Natural killer cell (primary cell): ENCODE results near the gene C1orf21. TPM values are rescaled to one million over a fixed set of nuclear protein-coding genes. Genes with fewer than 3 reads are reported as not detected.

Source experiments
- ATAC-seq, 3 donors: fragments of 150-1000 bp in 2 of 3; fragments of 200-7000 bp in 1 of 3; cut with Tn5 transposase; 1 replicate in 1 of 3; 2 replicates in 2 of 3; pipeline ENCODE4 v1.10.0; 2021; ENCODE audit warnings: mild to moderate bottlenecking in 2 of 3, moderate library complexity in 2 of 3
- DNase-seq, 2 donors: peaks; one replicate each; pipeline versions ENCODE4 v3.0.0 to v3.0.0-alpha.2; 2013 to 2021; ENCODE audit warnings: mixed read lengths in 1 of 2
- H3K27ac ChIP-seq: one replicate; pipeline ENCODE4 v1.5.1; 2013; ENCODE audit warnings: mild to moderate bottlenecking, low read length
- H3K27me3 ChIP-seq: one replicate; pipeline ENCODE4 v1.6.1; 2013; ENCODE audit warnings: low read length; ENCODE audit not compliant: control insufficient read depth, insufficient read depth
- H3K36me3 ChIP-seq: one replicate; pipeline ENCODE4 v1.6.1; 2013; ENCODE audit warnings: low read length; ENCODE audit not compliant: control insufficient read depth, insufficient read depth
- H3K4me1 ChIP-seq: one replicate; pipeline ENCODE4 v1.6.1; 2013; ENCODE audit warnings: low read length; ENCODE audit not compliant: control insufficient read depth, insufficient read depth
- H3K4me3 ChIP-seq: one replicate; pipeline ENCODE4 v1.5.1; 2013; ENCODE audit warnings: low read length
- H3K9me3 ChIP-seq: one replicate; pipeline ENCODE4 v1.6.1; 2013; ENCODE audit warnings: low read length; ENCODE audit not compliant: control insufficient read depth, insufficient read depth
- H3K27ac Mint-ChIP-seq, 2 donors: one replicate each; pipeline ENCODE4 v1.8.0; 2022; ENCODE audit warnings: mild to moderate bottlenecking in 2 of 2, mixed read lengths in 2 of 2, moderate library complexity in 1 of 2
- H3K27me3 Mint-ChIP-seq, 2 donors: one replicate each; pipeline ENCODE4 v1.8.0; 2022; ENCODE audit warnings: low read depth in 2 of 2, mixed read lengths in 2 of 2
- H3K36me3 Mint-ChIP-seq: one replicate; pipeline ENCODE4 v1.8.0; 2022; ENCODE audit warnings: mixed read lengths
- H3K4me1 Mint-ChIP-seq, 2 donors: one replicate each; pipeline ENCODE4 v1.8.0; 2022; ENCODE audit warnings: mixed read lengths in 2 of 2
- H3K4me3 Mint-ChIP-seq: one replicate; pipeline ENCODE4 v1.8.0; 2022; ENCODE audit warnings: mild to moderate bottlenecking, moderate library complexity, mixed read lengths
- H3K9me3 Mint-ChIP-seq, 2 donors: one replicate each; pipeline ENCODE4 v1.8.0; 2022; ENCODE audit warnings: mixed read lengths in 2 of 2
- WGBS: methylation state at CpG from one replicate; pipeline ENCODE4 v1.1.7; 2013; ENCODE audit warnings: missing lambda C conversion rate; ENCODE audit not compliant: insufficient coverage; 5-methylcytosine and 5-hydroxymethylcytosine counted together
- intact Hi-C: fragments of 100-400 bp; cut with micrococcal nuclease; formaldehyde crosslinking; loops from one replicate; pipeline ENCODE4 v1.14.2; 2022
- total RNA-seq, 4 donors: library from RNA; stranded (reverse); fragments of 120-200 nt in 1 of 4; gene quantifications; one replicate each; pipeline versions ENCODE4 v1.2.3 to v1.2.4, GENCODE V29; 2013 to 2022
- TF ChIP-seq, protein P1 (sequence below): fragments of 200-600 bp; IDR thresholded peaks from one replicate; pipeline ENCODE4 v1.8.0; 2022; ENCODE audit warnings: antibody characterized with exemption

The C1orf21 gene
- total RNA-seq, 3 donors from 2014 or later (not counting 1 experiment from before 2014, with no cell fraction given) = 84.3 to 111 (median 88.3) TPM

DNA sequence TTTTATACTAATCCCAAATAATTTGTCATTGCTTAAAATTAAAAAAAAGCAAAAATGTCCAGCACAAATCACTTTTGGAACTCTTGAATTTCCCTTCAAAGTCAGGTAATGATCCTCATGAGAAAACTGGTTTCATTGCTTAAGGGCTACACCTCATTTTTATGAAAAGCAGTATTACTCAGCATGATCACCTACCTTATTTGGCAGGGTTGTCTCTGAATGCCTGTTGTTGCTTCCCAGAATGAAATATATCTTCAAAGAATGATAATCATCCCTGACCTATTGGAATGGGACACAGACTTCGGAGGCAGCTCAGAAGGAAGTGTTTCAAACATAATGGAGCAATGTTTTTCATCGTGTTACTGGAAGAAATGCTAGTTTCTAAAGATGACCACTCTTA is 29.7 kb downstream of the C1orf21 start:
- TF ChIP-seq, protein P1, sequence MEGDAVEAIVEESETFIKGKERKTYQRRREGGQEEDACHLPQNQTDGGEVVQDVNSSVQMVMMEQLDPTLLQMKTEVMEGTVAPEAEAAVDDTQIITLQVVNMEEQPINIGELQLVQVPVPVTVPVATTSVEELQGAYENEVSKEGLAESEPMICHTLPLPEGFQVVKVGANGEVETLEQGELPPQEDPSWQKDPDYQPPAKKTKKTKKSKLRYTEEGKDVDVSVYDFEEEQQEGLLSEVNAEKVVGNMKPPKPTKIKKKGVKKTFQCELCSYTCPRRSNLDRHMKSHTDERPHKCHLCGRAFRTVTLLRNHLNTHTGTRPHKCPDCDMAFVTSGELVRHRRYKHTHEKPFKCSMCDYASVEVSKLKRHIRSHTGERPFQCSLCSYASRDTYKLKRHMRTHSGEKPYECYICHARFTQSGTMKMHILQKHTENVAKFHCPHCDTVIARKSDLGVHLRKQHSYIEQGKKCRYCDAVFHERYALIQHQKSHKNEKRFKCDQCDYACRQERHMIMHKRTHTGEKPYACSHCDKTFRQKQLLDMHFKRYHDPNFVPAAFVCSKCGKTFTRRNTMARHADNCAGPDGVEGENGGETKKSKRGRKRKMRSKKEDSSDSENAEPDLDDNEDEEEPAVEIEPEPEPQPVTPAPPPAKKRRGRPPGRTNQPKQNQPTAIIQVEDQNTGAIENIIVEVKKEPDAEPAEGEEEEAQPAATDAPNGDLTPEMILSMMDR = no peak
- H3K4me1 ChIP-seq = peaks cover 10% of the 10 kb centered on the region
- peaks cover 6% of the 10 kb centered on the region for H3K36me3 ChIP-seq
- Mint-ChIP-seq H3K9me3 (no peaks in the 10 kb centered on the region), H3K4me3 (no peak overlapping the region), H3K36me3 (no peaks in the 10 kb centered on the region), H3K4me1 (peaks cover 72 to 86% of the 10 kb centered on the region in 2 donors), H3K27me3 (no peaks in the 10 kb centered on the region), H3K27ac (no peak overlapping the region)
- no peak for ATAC-seq
- H3K4me3 ChIP-seq = no peak overlapping the region
- WGBS = 100% methylated on average over 2 of the region's 2 CpGs
- intact Hi-C loops = loop anchor here (5.0 kb wide), 1 partner anchor 36 kb away; no protein-coding TSS in a partner anchor
- no peaks in the 10 kb centered on the region for H3K27me3 ChIP-seq
- no peak overlapping the region for H3K27ac ChIP-seq
- no peak for DNase-seq
- H3K9me3 ChIP-seq = no peaks in the 10 kb centered on the region

DNA sequence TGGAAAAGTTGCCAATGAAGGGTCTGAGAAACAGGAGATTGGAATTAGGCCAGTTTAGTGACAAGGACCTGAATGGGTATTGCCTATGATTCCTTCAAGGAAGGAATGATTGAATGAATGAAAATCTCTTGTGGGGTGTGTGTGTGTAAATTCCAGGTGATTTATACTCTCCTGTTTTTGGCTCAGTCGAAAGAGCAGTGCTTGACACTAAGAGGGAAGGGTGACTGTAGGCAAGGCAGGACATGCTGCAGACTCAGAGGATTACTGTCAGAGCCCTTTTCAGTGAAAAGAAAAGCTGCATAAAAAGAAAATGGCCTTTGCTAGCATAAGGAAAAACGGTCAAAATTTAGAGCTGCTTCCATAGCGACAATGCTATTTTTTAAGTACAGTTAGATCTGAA is 30.1 kb downstream of the C1orf21 start:
- H3K9me3 ChIP-seq = no peaks in the 10 kb centered on the region
- intact Hi-C loops = loop anchor here (5.0 kb wide), 1 partner anchor 35 kb away; no protein-coding TSS in a partner anchor
- no peak overlapping the region for H3K27ac Mint-ChIP-seq
- H3K4me1 Mint-ChIP-seq = peaks cover 77 to 90% of the 10 kb centered on the region in 2 donors
- H3K4me1 ChIP-seq = peaks cover 10% of the 10 kb centered on the region
- H3K27me3 Mint-ChIP-seq = no peaks in the 10 kb centered on the region
- H3K9me3 Mint-ChIP-seq = no peaks in the 10 kb centered on the region
- no peak overlapping the region for H3K4me3 Mint-ChIP-seq
- DNase-seq (no peak), ATAC-seq (no peak)
- H3K4me3 ChIP-seq = no peak overlapping the region
- no peak overlapping the region for H3K27ac ChIP-seq
- no peaks in the 10 kb centered on the region for H3K27me3 ChIP-seq
- H3K36me3 ChIP-seq = peaks cover 6% of the 10 kb centered on the region
- H3K36me3 Mint-ChIP-seq = no peaks in the 10 kb centered on the region
- TF ChIP-seq, protein P1 = no peak
- WGBS = 83% methylated on average over 3 of the region's 3 CpGs

DNA sequence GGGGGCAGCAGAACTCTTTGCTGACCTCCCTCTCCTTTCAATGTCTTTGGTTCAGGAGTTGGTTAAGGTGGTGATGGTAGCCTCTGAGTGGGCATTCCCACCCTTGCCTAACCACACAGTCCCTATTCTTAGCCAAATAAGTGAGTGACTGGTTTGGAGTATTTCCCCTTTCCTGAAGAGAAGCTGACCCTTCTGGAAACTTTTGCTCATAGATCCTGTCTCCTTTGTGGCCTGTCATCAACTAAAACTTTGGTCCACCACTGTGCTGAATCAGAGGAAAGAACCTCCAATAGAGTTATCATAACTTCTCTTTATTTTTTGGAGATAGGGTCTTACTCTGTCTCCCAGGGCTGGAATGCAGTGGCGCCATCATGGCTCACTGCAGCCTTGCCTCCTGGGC is 31.1 kb downstream of the C1orf21 start:
- no peaks in the 10 kb centered on the region for H3K27me3 ChIP-seq
- 100% methylated on average over 1 of the region's 1 CpG for WGBS
- no peaks in the 10 kb centered on the region for H3K27me3 Mint-ChIP-seq
- no peaks in the 10 kb centered on the region for H3K9me3 Mint-ChIP-seq
- intact Hi-C loops = loop anchor here (5.0 kb wide), 1 partner anchor 34 kb away; no protein-coding TSS in a partner anchor
- no peak overlapping the region for H3K27ac ChIP-seq
- H3K36me3 Mint-ChIP-seq = no peaks in the 10 kb centered on the region
- no peaks in the 10 kb centered on the region for H3K9me3 ChIP-seq
- no peak overlapping the region for H3K4me3 Mint-ChIP-seq
- no peak overlapping the region for H3K4me3 ChIP-seq
- no peak for ATAC-seq
- peak overlapping the region; percentile 67 to 74 for H3K27ac Mint-ChIP-seq
- TF ChIP-seq, protein P1 = no peak
- H3K4me1 Mint-ChIP-seq = peaks cover 79 to 93% of the 10 kb centered on the region in 2 donors
- no peak for DNase-seq
- peaks cover 10% of the 10 kb centered on the region for H3K4me1 ChIP-seq
- peaks cover 6% of the 10 kb centered on the region for H3K36me3 ChIP-seq
